B cell (primary cell): ENCODE measurements around the gene APOC3.

ENCODE experiments used
- CTCF ChIP-seq: fragments of 200-600 bp; IDR thresholded peaks from one replicate; pipeline ENCODE4 v1.8.0; 2022; ENCODE audit warnings: antibody characterized with exemption, mild to moderate bottlenecking
- EZH2 ChIP-seq: IDR thresholded peaks from 2 replicates; pipeline ENCODE4 v1.6.1; 2012; ENCODE audit warnings: borderline replicate concordance, low read depth, mild to moderate bottlenecking, moderate library complexity, low read length; ENCODE audit not compliant: insufficient read depth, poor library complexity, severe bottlenecking

- TF ChIP-seq CTCF = no peak
- no peak for TF ChIP-seq EZH2
These were observed 5.5 kb downstream of the APOC3 start for GRCh38 chr11:116835042-116835772.
